ENCODE results near the gene SLC9A2.

The SLC9A2 gene

DNA sequence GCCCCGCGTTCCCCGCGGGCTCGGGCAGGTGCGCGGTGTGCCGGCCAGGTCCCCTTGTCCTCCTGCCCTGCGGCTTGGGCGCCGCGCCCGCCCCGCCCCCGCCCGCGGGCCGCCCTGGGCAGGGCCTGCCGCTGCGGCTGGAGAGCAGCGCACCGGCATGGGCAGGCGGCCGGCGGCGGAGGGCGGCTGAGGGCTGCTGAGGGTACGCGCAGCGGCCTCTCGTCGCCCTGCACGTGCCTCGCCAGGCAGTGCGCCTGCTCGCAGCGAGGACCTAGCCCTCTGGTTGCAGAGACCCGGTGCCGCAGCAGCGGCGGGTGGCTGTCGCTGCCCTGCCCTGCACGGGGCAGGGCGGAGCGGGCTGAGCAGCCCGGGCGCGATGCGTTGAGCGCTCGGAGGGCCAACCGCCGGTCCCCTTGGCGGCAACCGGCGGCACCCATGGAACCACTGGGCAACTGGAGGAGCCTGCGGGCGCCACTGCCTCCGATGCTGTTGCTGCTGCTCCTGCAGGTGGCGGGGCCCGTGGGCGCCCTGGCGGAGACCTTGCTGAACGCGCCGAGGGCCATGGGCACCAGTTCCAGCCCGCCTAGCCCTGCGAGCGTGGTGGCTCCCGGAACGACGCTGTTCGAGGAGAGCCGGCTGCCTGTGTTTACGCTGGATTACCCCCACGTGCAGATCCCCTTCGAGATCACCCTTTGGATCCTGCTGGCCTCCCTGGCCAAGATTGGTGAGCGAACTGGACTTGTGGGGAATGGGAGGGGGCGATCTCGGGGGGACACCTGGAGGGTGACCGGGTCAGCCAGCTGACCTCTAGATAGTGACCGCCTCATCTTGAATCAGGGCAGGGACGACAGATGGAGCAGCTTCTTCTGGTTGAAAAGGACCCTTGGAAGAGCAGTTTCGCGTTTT lies at the start of gene SLC9A2:
Gene SLC9A2, plus strand, starts transcription at position 140 of the 906 bp plus-strand sequence. Its CDS starts 296 bp downstream, at position 436.
- peak within 1 kb of the TSS; percentile 51 for H3K4me3 ChIP-seq (ENCODE audit: low read depth, low read length)

- H3K4me3 ChIP-seq (ENCODE audit: low read depth, low read length): no peak overlapping the region
Measured at GRCh38 chr2:102575888-102576287, 43.5 kb upstream of the SLC9A2 start.

- H3K4me3 ChIP-seq (ENCODE audit: low read depth, low read length): no peak overlapping the region
Measured at GRCh38 chr2:102578376-102578775, 41.0 kb upstream of the SLC9A2 start.

GRCh38 chr2:102581911-102582310 lies 37.4 kb upstream of the SLC9A2 start:
- H3K4me3 ChIP-seq (ENCODE audit: low read depth, low read length): no peak overlapping the region

DNA sequence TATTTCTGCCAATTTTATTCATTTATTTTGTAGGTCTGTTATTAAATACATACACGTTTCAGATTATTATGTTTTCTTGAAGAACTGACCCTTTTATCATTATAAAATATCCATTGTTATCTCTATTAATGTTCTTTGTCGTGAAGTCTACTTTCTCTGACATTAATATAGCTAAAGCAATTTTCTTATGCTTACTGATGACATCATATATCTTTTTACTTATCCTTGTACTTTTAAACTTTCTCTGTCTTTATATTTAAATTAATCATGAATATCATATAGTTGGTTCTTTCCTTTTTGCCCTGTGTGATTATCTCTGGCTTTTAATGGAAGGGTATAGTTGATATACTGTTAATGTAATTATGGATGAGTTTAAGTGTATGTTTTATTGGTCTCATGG lies 36.5 kb upstream of the SLC9A2 start:
- H3K4me3 ChIP-seq (ENCODE audit: low read depth, low read length): no peak overlapping the region

- no peak overlapping the region for H3K4me3 ChIP-seq (ENCODE audit: low read depth, low read length)
Measured at GRCh38 chr2:102585847-102586404, 33.4 kb upstream of the SLC9A2 start.

DNA sequence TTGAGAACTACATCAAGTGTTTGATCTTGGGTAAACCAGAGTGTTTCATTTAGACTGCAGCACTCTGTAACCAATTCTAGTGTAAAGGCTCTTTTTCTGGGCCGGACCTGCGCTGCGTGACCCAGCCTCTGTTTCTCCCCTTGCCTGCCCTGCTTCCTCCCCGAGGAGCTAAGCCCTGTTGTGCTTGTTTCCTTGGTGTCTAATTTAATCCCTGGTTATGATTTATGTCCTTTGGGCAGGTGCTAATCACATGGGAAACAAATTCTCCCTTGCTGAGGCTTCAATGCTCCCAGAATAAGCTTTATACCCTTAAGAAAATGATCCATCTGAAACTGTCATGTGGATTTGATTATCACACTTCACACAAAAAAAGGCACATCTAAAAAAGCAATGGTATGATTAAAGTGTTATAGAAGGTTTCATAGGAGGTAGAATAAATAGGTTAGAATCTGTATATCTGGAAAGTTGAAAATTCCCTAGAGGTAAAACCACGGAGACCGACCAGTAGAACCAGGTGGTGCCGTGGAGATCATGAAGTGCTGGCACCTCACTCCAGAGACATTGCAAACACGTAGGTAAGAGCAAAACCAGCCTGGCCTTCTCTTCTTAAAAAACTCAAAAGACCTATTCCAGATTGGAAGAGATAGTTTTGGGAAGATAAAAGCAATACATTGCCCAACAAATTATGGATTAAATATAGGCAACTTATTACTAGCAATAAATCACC lies 31.0 kb upstream of the SLC9A2 start:
- no peak overlapping the region for H3K4me3 ChIP-seq (ENCODE audit: low read depth, low read length)

DNA sequence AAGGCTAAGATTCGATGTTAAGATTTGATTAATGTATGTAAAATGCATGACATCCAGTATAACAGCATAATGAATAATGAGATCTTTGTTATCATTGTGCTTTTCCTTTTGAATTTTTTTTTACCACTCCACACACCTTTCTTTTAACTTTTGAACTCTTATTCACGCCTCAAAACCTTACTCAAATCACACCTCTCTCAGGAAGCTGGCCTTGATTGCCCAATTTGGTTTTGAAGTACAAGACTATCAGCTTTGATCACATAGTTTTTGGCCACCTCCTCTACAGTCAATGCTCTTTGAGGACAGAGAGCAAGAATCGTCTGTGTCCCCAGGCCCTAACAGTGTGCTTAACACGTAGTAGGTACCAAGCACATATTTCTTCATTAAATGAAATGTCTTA lies 29.9 kb upstream of the SLC9A2 start:
- no peak overlapping the region for H3K4me3 ChIP-seq (ENCODE audit: low read depth, low read length)

- H3K4me3 ChIP-seq (ENCODE audit: low read depth, low read length): no peak overlapping the region
Measured at GRCh38 chr2:102591491-102592045, 27.8 kb upstream of the SLC9A2 start.

DNA sequence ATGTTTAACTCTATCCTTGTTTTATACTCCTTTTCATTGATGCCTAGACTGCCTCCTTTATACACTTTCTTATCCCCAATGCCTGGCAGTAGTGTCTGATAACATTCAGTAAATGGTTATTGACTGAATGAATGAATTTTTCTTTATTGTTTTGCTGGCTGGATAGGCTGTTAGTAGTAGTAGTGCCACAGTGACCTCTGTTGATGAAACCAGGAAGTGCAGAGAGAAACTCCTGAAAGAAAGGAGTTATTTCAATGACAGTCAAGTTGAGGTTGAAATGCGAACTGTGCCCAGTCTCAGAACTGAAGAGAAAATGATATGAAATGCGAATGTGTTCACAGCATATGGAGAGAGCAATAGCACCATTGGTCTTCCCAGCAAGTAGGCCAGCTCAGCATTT lies 26.8 kb upstream of the SLC9A2 start:
- no peak overlapping the region for H3K4me3 ChIP-seq (ENCODE audit: low read depth, low read length)

DNA sequence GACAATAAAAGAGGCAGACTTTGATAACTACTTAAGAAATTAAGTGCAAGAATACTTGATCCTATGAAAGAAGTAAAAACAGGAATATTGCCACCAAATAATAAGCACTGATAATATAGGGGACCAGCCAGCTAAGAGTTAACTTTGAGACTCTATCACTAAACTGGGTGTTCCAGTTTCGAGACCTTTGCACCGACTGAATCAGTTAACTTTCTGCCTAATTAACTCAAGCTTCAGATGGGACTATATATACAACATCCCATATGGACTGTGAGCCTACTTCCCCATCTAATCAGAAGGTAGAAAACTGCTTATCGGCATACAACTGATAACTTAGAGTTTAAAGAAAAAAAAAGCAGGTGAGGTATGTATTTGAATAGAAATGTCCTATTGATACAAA lies 25.8 kb upstream of the SLC9A2 start:
- no peak overlapping the region for H3K4me3 ChIP-seq (ENCODE audit: low read depth, low read length)

DNA sequence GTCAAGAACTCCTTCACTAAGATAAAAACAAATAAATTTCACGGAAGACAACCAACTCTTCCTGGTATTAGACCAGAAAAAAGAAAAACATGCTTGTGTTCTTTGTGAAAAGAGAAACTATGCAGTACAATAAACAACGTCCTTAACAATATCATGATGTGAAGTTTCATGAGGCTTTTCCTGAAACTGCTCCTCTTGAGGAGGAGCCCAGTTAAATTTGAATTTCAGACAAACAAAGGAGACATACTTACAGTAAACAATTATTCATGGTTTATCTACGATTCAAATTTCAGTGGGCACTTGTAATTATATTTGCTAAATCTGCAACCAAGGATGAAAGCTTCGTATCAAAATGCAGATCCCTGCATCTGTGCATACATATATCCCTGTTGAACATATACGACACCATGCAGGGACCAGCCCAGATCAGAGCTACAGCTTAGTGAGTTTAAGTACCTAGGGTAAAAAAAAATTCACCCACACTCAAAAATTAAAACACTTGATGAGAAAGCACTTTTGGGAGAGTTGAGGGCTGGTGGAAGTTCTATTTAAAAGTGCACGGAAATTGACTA lies 24.8 kb upstream of the SLC9A2 start:
- H3K4me3 ChIP-seq (ENCODE audit: low read depth, low read length): no peak overlapping the region

DNA sequence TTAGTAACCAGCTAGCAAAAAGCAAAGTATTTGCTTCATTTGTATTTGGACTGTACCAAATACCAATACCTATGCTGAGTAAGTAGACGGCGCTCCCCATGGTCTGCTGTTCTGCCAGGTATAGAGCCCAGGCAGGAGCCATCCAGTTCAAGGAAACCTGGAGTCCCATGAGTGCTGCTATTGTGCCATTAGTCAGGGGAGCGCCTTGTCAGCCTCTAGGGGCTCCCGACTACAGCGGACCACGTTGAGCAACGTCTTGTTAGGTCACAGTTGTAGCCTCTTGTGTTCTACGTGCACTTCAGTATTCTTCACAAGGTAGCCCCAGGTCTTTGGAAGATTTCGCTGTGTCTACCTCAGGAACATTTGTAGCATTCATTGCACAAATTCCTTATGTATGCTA lies 21.6 kb upstream of the SLC9A2 start:
- H3K4me3 ChIP-seq (ENCODE audit: low read depth, low read length): no peak overlapping the region

GRCh38 chr2:102599486-102599885 lies 19.9 kb upstream of the SLC9A2 start:
- H3K4me3 ChIP-seq (ENCODE audit: low read depth, low read length): no peak overlapping the region

DNA sequence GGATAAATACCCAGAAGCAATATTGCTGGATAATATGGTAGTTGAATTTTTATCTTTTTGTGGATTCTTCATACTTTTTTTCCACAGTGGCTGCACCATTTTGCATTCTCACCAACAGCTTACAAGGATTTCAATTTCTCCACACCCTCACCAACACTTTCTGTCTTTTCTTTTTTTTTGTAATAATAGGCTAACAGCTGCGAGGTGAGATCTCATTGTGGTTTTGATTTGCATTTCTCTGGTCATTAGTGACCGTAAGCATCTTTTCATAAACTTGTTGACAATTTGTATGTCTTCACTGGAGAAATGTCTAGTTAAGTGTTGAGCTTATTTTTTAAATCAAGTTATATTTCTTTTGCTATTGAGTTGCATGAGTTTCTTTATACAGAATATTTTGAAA lies 17.6 kb upstream of the SLC9A2 start:
- no peak overlapping the region for H3K4me3 ChIP-seq (ENCODE audit: low read depth, low read length)

DNA sequence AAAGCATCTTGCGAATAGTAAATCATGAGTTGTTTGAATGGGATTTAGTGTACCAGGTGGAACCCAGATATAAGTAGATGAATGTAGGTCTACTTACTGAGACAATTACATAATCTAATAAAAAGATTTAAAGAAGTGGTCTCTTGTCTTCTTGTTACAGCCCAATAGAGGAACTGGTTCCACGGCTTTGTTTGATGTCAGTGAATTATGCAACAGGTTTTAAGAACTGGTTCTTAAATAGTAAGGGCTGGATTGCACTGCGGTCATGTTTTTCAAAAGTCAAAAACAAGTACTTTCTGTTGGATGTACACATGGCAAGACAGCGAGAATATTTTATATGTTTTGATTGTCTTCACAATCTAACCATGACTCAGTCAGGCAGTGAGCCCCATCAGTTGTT lies 15.4 kb upstream of the SLC9A2 start:
- H3K4me3 ChIP-seq (ENCODE audit: low read depth, low read length): no peak overlapping the region

GRCh38 chr2:102604769-102605168 lies 14.6 kb upstream of the SLC9A2 start:
- no peak overlapping the region for H3K4me3 ChIP-seq (ENCODE audit: low read depth, low read length)

DNA sequence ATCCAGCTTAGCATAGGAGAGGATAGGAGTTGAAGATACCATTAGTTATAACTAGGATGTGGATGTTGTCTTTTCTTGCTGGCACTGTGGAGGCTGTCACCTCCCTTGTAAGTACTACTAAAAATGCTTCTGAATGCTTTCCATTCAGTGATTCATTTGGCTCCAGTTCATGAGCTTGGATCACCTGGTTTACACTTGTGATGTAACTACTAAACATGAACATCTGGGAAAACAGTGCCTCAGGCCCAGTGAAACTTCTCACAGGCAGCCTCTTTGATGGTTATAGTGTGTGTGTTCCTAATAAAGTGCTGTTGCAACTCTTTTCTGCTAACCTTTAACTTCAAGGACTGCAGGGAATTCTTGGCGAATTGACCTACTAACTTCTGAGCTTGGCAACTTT lies 13.0 kb upstream of the SLC9A2 start:
- no peak overlapping the region for H3K4me3 ChIP-seq (ENCODE audit: low read depth, low read length)

DNA sequence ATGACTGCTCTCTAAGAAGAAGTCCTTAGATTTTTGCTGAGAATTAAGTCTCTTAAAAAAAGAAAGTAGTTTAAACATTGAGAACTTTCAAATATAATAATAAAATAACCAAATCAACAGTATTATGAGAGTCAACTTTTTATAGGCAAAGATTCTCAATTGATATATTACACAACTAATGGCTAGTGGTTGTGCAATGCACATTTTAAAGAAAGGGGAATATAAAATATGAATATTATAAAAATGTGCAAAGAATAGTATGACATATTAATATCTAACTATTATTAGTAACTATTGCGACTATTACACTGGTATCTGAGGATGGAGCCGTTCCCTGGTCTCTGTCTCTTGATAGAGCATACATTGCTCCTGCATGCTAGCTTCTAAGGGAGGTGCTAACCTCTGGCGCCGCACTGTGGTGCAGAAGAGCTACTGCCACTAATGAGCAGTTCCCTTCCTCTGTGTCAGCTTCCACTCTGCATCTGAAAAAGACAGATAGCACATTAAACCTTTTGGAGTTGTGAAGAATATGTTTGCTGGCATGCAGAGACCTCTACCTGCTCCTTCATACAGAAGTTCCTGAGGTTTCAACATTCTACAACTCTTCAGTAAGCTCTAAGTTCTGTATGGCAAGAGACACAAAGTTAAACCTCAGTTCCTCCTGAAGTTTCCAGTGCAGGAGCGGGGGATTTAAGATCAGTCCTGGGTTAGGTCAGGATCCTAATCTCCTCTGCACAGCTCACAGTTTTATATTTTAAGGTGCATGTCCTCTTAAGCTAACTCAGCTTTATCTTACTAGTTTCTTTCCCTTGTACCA lies 3.5 kb upstream of the SLC9A2 start:
- no peak overlapping the region for H3K4me3 ChIP-seq (ENCODE audit: low read depth, low read length)
